ENCODE data around the gene SELE.
"Not testable (repeated sequence)": the region's sequence is repeated elsewhere in the genome, so short reads cannot be mapped to it uniquely, and the experiment has no call there.

The SELE gene

GRCh38 chr1:169727307-169727706 lies 6.6 kb downstream of the SELE start:
- in situ Hi-C loops (cut with HindIII; ENCODE audit: low pct_ligation_motif_present, low pct_unique_long_range_greater_than_20kb, low sequenced_read_pairs): no loop called here
- DNase-seq: no peak

DNA sequence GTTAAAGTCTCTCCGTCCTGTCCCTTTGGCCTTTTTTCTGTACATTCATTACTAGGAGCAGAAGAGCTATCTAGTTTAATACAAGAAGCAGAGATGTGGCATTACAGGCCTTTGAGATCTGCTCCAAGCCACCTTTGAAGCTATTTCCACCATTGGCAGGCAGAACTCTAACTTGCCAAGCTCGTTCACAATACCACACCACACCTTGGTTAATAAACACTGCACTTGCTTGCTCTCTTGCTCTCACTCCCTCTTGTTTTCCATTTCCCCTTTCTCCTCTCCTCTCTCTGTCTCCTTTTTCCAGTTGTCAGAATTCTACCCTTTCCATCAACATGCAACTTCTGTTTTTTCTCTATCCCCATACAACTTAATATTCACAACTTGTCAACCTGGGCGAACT lies 7.0 kb downstream of the SELE start:
- in situ Hi-C loops (cut with HindIII; ENCODE audit: low pct_ligation_motif_present, low pct_unique_long_range_greater_than_20kb, low sequenced_read_pairs): no loop called here
- no peak for DNase-seq

- DNase-seq: no peak
- in situ Hi-C loops (cut with HindIII; ENCODE audit: low pct_ligation_motif_present, low pct_unique_long_range_greater_than_20kb, low sequenced_read_pairs): no loop called here
Measured at GRCh38 chr1:169725930-169726329, 7.9 kb downstream of the SELE start.

DNA sequence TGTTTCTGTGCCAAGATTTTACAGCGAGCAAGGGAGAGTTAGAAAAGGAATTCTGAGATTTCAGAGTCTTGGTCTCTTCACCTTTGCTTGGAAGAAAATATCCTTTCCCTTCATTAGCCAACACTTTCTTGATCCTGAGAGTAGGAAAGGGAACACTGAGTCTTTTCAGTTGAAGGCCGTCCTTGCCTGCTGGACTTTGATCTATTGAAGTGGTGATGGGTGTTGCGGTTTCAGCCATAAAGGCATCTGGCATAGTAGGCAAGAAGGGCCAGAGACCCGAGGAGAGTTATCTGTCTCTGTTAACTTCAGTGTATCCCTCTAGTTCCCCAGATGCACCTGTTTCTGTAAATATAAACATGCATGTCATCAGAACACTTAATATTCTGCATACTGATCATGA lies 9.7 kb downstream of the SELE start:
- no peak for DNase-seq
- in situ Hi-C loops (cut with HindIII; ENCODE audit: low pct_ligation_motif_present, low pct_unique_long_range_greater_than_20kb, low sequenced_read_pairs): no loop called here

DNA sequence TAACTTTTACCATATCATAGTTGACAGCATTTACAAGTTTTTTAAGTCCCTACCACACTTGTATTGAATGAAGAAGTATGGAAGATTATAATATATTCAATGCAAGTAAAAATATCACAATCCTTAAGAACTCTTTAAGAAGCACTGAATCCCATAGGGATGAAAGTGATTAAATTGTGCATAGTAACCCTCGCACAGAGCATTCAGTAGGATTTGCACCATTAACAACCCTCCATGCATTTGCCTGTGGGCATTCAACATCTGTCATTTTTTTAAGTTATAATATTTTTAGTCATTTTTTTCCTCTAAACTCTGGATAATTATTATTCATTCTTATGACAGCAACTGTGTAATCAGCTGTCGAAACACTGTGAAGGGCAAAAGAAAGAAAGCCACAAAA lies 10.1 kb downstream of the SELE start:
- DNase-seq: no peak
- in situ Hi-C loops (cut with HindIII; ENCODE audit: low pct_ligation_motif_present, low pct_unique_long_range_greater_than_20kb, low sequenced_read_pairs): no loop called here

DNA sequence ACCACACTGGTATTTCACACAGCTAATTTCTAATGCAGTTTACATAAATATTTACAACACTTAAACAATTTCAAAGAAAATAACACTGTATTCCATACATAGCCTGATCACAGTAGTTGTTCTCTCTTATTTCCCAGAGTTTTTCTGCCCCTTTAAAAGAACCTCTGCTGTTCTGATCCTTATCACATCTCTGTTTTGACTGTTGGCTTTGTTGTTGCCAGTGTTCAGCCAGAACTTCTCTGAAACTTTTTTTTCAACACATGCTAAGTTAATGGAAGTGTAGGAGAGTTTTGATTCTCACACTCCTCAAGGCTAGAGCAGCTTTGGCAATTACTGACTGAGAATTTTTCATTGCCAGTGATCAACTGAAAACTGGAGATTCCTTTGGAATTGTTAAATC lies 11.1 kb downstream of the SELE start:
- in situ Hi-C loops (cut with HindIII; ENCODE audit: low pct_ligation_motif_present, low pct_unique_long_range_greater_than_20kb, low sequenced_read_pairs): no loop called here
- no peak for DNase-seq

- in situ Hi-C loops (cut with HindIII; ENCODE audit: low pct_ligation_motif_present, low pct_unique_long_range_greater_than_20kb, low sequenced_read_pairs); DNase-seq: not testable (repeated sequence)
Measured at GRCh38 chr1:169715100-169715499, 18.8 kb downstream of the SELE start.

DNA sequence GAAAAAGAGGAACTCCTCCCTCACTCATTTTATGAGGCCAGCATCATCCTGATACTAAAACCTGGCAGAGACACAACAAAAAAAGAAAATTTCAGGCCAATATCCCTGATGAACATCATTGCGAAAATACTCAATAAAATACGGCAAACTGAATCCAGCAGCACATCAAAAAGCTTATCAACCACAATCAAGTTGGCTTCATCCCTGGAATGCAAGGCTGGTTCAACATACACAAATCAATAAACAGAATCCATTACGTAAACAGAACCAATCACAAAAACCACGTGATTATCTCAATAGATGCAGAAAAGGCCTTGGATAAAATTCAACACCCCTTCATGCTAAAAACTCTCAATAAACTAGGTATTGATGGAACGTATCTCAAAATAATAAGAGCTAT lies 20.8 kb downstream of the SELE start:
- DNase-seq; in situ Hi-C loops (cut with HindIII; ENCODE audit: low pct_ligation_motif_present, low pct_unique_long_range_greater_than_20kb, low sequenced_read_pairs): not testable (repeated sequence)

DNA sequence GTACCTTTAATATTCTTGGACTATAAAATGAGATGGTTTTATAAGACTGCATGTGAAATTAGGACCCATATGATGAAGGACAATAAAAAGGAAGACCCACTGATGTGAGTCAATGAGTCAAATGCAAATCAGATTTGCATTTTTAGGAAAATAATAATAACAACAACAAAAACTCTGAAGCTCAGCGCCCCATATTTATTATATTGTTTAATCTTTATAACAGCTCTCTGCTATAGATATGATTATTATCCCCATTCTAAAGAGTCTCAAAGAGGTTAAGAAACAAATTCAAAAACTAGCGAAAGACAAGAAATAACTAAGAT lies 21.6 kb downstream of the SELE start:
- DNase-seq: no peak
- in situ Hi-C loops (cut with HindIII; ENCODE audit: low pct_ligation_motif_present, low pct_unique_long_range_greater_than_20kb, low sequenced_read_pairs): no loop called here

DNA sequence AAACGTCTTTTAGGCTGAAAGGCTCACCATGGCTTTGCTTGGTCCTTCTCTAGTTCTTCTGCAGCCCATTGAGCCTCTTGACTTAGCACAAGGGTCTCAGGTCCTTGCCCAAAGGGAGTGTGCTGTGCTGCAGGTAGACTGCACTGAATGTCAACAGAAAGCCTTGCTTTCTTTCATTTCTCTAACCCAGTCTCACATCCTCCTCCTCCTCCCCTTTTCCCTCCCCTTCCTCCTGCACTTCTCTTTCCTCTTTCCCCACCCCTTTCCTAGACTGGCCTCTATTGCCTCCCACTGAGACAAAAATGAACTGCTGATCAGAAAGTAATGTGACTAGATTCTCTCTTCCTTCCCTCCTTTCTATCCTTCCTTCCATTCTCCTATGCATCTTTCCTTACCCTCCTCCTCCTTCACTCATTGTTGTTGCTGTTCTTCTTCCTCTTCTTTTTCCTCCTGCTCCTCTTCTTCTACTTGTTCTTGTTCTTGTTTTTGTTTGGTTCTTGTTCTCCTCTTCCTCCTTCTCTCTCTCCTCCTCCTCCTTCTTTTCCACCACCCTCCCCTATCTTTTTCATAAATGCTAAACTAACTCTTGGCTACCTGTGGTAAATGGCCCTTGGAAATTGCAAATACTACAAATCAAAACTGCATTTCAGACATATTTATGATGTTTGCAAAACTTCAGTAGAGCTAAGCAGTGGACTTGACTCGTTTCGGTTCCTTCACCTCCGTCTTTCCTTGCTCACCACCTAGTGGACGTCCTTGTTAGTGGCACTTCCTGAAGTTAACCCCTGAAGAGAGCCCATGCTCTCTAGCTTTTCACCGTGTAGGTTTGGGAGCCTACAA lies 22.2 kb downstream of the SELE start, which contains the start of gene SELL:
Gene SELL, minus strand, starts transcription at position 152 of the 840 bp plus-strand sequence. Its CDS starts 122 bp downstream, at position 30.
- peak; percentile 82 for DNase-seq
- in situ Hi-C loops (cut with HindIII; ENCODE audit: low pct_ligation_motif_present, low pct_unique_long_range_greater_than_20kb, low sequenced_read_pairs): no loop called here

DNA sequence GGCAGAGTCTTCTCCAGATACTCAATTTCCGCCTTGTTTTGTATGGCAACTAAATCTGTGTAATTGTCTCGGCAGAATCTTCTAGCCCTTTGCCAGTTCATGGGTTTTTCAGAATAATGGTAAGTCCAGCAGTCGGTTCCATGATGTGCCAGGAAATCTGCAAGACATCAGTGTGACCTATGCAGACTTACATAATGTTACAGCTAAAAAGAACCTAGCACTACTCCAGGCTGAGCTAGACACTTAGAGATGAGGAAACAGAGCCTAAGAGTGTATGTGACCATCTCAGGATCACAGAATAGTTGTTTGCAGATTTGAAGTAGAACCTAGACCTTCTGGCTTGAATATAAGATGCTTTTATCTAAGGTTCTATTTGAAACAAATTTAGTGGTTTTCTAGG lies 25.2 kb downstream of the SELE start:
- no peak for DNase-seq
- in situ Hi-C loops (cut with HindIII; ENCODE audit: low pct_ligation_motif_present, low pct_unique_long_range_greater_than_20kb, low sequenced_read_pairs): no loop called here

DNA sequence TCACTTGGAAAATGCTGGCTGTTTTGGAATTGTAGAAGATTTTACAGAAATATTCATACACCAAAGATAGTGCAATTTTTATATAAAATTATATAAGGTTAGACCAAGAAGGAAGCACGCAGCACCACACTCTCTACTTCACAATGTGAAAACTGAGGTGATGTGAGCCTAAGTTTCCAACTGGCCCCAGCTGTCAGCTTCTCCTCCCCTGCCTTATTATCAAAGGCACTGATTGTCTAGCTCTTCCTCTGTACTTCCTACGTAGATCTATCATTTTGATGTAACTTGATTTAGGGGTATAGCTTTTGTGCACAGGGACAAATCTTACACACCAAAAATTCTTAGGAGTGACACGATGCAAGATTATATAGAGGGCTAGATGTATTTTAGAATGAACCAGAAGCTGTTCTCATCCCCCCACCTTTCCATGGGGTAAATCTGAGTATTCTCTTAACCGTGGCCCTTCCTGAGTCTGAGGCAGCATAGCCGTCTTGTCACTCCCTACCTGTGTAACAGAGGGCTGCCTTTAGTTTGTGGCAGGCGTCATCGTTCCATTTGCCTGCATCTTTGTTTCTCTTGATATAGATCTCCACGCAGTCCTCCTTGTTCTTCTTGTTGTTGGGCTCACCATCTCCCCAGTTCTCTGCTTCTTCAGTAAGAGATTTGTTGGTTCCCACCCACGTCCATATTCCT lies 25.8 kb downstream of the SELE start:
- in situ Hi-C loops (cut with HindIII; ENCODE audit: low pct_ligation_motif_present, low pct_unique_long_range_greater_than_20kb, low sequenced_read_pairs): no loop called here

DNA sequence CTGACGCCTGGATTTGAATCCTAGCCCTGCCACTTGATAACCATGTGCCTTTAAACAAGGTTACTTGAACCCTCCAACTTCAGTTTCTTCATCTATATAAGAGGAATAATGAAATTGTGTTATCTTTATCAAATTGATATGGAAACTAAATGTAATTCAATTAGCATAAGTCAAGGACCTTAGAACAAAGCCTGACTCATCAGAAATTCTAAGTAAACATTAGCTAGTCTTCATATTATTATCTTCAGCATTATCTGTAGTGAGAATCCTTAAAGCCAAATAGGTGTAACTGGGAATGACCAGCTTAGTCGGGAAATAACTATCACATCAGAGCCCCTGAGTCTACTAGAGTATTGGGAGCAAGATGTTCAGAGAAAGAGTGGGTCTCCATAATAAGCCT lies 29.1 kb downstream of the SELE start:
- DNase-seq: no peak
- in situ Hi-C loops (cut with HindIII; ENCODE audit: low pct_ligation_motif_present, low pct_unique_long_range_greater_than_20kb, low sequenced_read_pairs): no loop called here

More for the DNA sequence above, 25.8 kb downstream of the SELE start:
- DNase-seq: no peak

GRCh38 chr1:169701261-169702005 lies 32.4 kb downstream of the SELE start:
- in situ Hi-C loops (cut with HindIII; ENCODE audit: low pct_ligation_motif_present, low pct_unique_long_range_greater_than_20kb, low sequenced_read_pairs): no loop called here
- no peak for DNase-seq

GRCh38 chr1:169699707-169700106 lies 34.2 kb downstream of the SELE start:
- in situ Hi-C loops (cut with HindIII; ENCODE audit: low pct_ligation_motif_present, low pct_unique_long_range_greater_than_20kb, low sequenced_read_pairs): no loop called here
- DNase-seq: no peak

DNA sequence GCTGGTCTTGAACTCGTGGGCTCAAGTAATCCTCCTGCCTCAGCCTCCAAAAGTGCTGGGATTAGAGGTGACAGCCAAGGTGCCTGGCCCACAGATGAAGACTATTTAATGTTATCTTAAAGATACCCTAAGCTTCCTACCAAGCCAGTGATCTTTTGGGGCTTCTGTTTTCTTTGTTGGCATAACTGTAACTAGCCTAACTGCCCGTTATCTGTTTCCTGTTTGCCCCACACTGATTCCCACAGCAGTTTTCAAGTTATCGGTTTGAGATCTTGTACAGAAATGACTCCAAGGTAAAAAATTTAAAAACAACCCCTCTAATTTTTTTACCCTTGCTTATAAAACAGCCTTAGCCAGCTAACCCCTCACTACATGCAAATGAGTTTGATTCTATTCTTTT lies 34.9 kb downstream of the SELE start:
- DNase-seq: no peak

GRCh38 chr1:169697755-169698154 lies 36.1 kb downstream of the SELE start:
- in situ Hi-C loops (cut with HindIII; ENCODE audit: low pct_ligation_motif_present, low pct_unique_long_range_greater_than_20kb, low sequenced_read_pairs): no loop called here

More for the DNA sequence above, 34.9 kb downstream of the SELE start:
- in situ Hi-C loops (cut with HindIII; ENCODE audit: low pct_ligation_motif_present, low pct_unique_long_range_greater_than_20kb, low sequenced_read_pairs): no loop called here

DNA sequence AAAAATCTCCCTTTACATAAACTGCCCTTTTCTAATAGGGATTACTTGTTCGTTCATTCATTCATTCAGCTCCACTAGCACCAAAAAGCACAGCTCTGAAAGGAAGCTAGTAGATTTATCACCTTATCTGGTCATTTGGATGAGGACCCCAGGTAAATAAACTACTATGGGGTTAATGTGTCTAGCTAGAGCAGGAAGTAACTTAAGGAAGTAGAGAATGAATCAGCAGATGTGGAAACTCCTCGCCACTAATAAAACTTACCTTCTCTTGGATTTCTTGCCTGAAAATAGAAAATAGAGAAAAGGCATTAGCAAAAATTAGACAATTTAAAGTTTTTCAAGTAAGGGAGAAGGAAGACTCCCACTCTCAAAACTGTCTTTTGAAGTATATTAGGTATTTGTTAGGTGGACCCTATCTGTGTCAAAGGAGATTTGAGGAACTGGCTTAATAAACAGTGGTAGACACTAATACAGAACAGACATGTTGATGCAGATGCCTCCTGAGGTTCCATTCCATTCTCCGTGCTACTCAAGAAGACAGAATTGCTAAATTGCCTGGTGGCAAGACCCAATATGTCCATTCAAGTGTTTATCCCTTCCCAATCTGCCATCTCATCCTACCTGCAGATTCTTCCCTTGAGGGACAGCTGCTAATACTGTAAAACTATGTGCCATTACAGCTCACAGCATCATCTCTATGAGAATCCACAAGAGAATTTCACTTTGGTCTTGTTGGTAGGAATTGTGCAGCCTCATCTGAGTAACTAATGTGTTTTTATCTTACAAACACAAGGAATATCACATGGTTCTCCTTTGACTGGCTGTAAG lies 37.4 kb downstream of the SELE start:
- in situ Hi-C loops (cut with HindIII; ENCODE audit: low pct_ligation_motif_present, low pct_unique_long_range_greater_than_20kb, low sequenced_read_pairs): no loop called here

More at GRCh38 chr1:169697755-169698154, 36.1 kb downstream of the SELE start:
- no peak for DNase-seq

More for the DNA sequence above, 37.4 kb downstream of the SELE start:
- no peak for DNase-seq

All from ACHN (cell line).